PC-3 (cell line): ENCODE data around the gene HOXA2.

Experiments
- CTCF ChIP-seq: fragments of 300-600 bp; sonication (generic); conservative IDR thresholded peaks from 2 replicates; pipeline ENCODE4 v1.5.1; 2017; ENCODE audit warnings: antibody characterized with exemption, low read depth, mild to moderate bottlenecking, low read length
- EZH2 ChIP-seq: fragments of 300-600 bp; sonication (generic); IDR thresholded peaks from one replicate; pipeline ENCODE4 v1.6.1; 2017; ENCODE audit warnings: antibody characterized with exemption, mild to moderate bottlenecking, low read length; ENCODE audit not compliant: unreplicated experiment

DNA sequence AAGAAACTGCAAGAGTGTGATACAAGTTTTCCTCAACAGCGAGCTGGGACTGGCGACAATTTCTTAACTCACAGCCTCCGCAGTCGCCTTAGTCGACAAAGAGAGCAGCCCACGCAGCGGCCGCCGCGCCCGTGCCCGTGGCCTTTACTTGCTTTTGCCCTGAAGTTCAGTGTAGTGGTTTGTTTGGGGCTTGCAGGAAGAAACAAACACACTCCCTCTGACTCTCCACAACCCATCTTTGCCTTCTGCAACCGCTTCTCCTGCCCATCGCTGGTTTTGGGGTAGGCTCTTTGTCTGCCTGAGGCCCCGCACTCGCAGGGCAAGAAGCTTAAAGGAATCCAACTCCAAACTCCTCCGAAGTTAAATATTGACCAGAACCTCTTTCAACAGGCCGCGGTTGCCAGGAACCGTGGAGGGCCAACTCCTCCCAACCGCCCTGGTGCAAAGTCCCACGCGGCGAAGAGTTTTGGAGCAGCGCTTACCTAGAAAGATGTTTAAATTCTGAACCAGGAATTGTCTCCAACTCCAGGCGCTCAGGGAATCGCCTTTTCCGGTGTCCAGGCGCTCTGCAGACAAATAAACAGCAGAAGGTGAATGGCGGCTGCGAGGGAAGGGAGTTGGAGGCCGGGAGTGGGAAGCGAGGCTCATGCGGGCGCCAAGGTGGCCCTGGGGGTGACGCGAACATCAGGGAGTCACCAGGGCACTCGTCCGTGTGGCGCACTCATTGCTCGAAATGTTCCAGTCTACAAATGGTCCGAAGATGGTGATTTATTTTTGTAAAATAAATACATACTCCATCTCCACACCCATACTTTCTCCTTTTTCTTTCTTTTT, 19.8 kb upstream of the HOXA2 start:
- TF ChIP-seq CTCF, result no peak
- TF ChIP-seq EZH2, result no peak
